Keratinocyte (primary cell): ENCODE results near the gene MIR17HG.

ENCODE experiments used
- EZH2 ChIP-seq: IDR thresholded peaks from one replicate; pipeline ENCODE4 v1.6.1; 2012; ENCODE audit warnings: inconsistent platforms, mild to moderate bottlenecking, low read length, moderate library complexity
- TF ChIP-seq, protein P1 (sequence below), 3 experiments: IDR thresholded peaks in 1 of 3; conservative IDR thresholded peaks in 1 of 3; optimal IDR thresholded peaks in 1 of 3; 2 replicates in 2 of 3; 3 replicates in 1 of 3; pipeline versions ENCODE3 to v1.5.1; 2011; ENCODE audit warnings: low read length in 3 of 3, mild to moderate bottlenecking in 3 of 3, moderate library complexity in 2 of 3, control low read depth in 1 of 3, inconsistent platforms in 1 of 3; ENCODE audit not compliant: insufficient read depth in 2 of 3; ENCODE audit errors: extremely low read depth in 1 of 3

DNA sequence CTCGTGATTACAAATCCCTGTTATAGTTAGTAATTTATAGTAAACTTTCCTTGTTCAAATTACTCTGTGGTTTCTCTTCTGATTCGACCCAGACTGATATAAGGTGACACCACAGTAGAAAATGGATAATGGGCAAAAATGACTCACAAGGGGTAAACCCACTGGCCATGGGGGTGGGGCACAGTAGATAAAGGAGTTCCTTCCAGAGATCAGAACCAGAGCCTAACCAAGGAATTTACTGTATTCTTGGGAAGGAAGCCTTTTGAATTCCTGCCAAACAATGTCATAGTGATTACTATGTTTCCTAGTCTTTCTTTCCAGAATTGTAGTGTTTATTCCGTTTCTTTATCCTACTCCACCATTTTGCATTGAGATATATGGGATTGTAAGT lies 21.9 kb downstream of the MIR17HG start:
- TF ChIP-seq, protein P1, sequence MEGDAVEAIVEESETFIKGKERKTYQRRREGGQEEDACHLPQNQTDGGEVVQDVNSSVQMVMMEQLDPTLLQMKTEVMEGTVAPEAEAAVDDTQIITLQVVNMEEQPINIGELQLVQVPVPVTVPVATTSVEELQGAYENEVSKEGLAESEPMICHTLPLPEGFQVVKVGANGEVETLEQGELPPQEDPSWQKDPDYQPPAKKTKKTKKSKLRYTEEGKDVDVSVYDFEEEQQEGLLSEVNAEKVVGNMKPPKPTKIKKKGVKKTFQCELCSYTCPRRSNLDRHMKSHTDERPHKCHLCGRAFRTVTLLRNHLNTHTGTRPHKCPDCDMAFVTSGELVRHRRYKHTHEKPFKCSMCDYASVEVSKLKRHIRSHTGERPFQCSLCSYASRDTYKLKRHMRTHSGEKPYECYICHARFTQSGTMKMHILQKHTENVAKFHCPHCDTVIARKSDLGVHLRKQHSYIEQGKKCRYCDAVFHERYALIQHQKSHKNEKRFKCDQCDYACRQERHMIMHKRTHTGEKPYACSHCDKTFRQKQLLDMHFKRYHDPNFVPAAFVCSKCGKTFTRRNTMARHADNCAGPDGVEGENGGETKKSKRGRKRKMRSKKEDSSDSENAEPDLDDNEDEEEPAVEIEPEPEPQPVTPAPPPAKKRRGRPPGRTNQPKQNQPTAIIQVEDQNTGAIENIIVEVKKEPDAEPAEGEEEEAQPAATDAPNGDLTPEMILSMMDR (optimal IDR thresholded peaks at IDR 0.05 in 1 of 3, IDR thresholded peaks at IDR 0.05 in 1 of 3, conservative IDR thresholded peaks at IDR 0.05 in 1 of 3; ENCODE audit: extremely low read depth in 1 of 3, insufficient read depth in 2 of 3, low read length in 3 of 3): no peak
- TF ChIP-seq EZH2: no peak
